D721Med (cell line): Measurements from ENCODE around the gene AGT.

Source experiments
- DNase-seq: peaks from one replicate; pipeline ENCODE4 v3.0.0; 2011; ENCODE audit warnings: low spot score; ENCODE audit not compliant: insufficient read length
- FAIRE-seq: peaks from 2 replicates; lab custom pipeline; 2011; peaks lifted over from hg19 to GRCh38; lab: Jason Lieb, UNC
- TF ChIP-seq, protein P1 (sequence below): IDR thresholded peaks from 2 replicates; pipeline ENCODE4 v1.5.1; 2012; ENCODE audit warnings: mild to moderate bottlenecking, control low read depth; ENCODE audit not compliant: insufficient read depth; ENCODE audit errors: missing control alignments

Gene AGT

GRCh38 chr1:230743899-230744298, 30.0 kb upstream of the AGT start:
- FAIRE-seq (no peak), DNase-seq (no peak)
- TF ChIP-seq, protein P1, sequence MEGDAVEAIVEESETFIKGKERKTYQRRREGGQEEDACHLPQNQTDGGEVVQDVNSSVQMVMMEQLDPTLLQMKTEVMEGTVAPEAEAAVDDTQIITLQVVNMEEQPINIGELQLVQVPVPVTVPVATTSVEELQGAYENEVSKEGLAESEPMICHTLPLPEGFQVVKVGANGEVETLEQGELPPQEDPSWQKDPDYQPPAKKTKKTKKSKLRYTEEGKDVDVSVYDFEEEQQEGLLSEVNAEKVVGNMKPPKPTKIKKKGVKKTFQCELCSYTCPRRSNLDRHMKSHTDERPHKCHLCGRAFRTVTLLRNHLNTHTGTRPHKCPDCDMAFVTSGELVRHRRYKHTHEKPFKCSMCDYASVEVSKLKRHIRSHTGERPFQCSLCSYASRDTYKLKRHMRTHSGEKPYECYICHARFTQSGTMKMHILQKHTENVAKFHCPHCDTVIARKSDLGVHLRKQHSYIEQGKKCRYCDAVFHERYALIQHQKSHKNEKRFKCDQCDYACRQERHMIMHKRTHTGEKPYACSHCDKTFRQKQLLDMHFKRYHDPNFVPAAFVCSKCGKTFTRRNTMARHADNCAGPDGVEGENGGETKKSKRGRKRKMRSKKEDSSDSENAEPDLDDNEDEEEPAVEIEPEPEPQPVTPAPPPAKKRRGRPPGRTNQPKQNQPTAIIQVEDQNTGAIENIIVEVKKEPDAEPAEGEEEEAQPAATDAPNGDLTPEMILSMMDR: no peak

- FAIRE-seq (no peak), DNase-seq (no peak)
- TF ChIP-seq, protein P1: no peak
These were observed 25.8 kb upstream of the AGT start for GRCh38 chr1:230739564-230740290.

DNA sequence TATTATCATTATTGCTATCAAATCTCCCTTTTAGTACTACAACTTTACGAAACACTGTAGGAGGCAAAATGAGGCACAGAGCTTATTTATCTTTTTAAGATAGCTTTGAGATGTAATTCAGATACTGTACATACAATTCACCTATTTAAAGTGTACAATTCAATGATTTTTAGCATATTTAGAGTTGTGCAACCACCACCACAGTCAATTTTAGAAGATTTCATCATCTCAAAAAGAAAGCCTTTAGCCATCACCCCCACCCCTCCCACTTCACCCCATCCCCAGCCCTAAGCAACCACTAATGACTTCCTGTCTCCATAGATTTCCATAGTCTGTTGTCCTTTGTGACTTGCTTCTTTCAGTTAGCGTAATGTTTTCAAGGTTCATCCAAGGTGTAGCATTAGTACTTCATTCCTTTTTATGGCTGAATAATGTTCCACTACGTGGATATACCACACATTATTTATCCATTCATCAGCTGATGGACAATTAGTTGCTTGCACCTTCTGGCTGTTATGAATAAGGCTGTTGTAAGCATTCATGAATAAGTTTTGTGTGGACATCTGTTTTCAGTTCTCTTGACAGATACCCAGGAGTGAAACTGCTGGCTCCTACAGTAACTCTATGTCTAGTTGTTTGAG, 23.8 kb upstream of the AGT start:
- TF ChIP-seq, protein P1: no peak
- no peak for DNase-seq
- no peak for FAIRE-seq

- DNase-seq: no peak
- FAIRE-seq: no peak
- TF ChIP-seq, protein P1: no peak
These were observed 21.5 kb upstream of the AGT start for GRCh38 chr1:230735447-230735846.

DNA sequence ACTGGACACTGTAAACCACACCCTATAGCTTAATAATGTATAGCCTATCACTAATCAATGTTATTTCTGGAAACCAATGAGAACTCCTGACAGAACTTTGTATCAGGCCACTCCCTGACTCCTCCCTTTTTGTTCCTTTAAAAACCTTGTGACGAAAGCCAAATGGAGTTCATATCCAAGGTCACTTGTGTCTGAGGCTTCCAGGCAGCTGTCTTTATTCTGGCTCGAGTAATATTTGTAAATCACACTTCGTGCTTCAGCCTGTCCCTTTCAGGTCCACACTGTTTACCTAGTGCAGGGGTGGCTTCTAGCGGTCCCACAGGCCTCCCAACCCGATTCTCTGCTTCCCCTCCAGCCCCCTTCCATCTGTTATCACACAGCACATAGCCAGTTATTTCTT, 17.1 kb upstream of the AGT start:
- FAIRE-seq (no peak), DNase-seq (no peak)
- TF ChIP-seq, protein P1: no peak

DNA sequence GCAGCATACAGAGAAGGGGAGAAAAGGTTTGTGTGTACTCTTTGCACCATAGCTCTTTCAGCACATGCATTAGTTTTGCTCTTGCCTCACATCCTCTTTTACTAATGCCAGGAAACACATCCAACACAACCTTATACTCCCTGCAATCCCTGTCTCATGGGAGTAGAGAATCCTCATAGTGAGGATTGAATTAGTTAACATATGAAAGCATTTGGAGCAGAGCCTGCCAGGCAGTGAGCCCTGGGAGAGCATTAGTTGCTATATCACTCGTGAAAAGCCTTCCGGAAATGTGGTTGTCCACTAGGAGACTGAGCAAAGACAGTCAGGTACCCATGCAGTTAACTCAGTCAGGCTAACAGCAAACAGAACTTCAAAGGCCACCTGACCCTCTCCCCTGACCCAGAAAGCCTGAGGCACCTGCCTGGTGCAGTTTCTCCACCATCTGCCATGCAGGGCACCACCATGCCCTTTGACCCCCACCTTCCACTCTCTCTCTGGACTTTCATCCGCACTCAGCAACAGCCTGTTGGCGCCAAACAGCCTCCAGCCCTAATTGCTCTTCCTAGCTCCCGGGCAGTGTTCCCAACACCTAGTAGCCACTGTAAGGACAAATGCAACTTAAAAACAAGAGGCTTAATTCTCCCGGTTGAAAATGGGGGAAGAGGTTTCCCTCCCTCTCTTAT, 14.9 kb upstream of the AGT start:
- FAIRE-seq (no peak), DNase-seq (no peak)
- TF ChIP-seq, protein P1: no peak
